K562 (cell line): ENCODE data around the gene HES3. TPM values are rescaled to one million over a fixed set of nuclear protein-coding genes. Genes with fewer than 3 reads are reported as not detected.

Experiments used
- ARID2 ChIP-seq: fragments of 450-650 bp; IDR thresholded peaks from 2 replicates; pipeline ENCODE4 v1.6.1; 2017; ENCODE audit warnings: antibody characterized with exemption, mild to moderate bottlenecking
- CHD7 ChIP-seq: fragments of 200-600 bp; sonication (generic); IDR thresholded peaks from one replicate; pipeline ENCODE4 v1.6.1; 2012; ENCODE audit warnings: mild to moderate bottlenecking, low read depth, low read length, inconsistent platforms
- DIDO1 ChIP-seq: fragments of 450-650 bp; IDR thresholded peaks from 2 replicates; pipeline ENCODE4 v1.6.1; 2016; ENCODE audit warnings: low read depth, missing biosample characterization, missing genetic modification characterization
- DPF2 ChIP-seq: fragments of 450-650 bp; IDR thresholded peaks from 2 replicates; pipeline ENCODE4 v1.6.1; 2016
- JUN ChIP-seq, 2 experiments: sonication (generic) in 1 of 2; formaldehyde crosslinking in 1 of 2; IDR thresholded peaks; 2 replicates each; pipeline versions ENCODE4 v1.6.1 to v1.8.0; 2012 to 2022; ENCODE audit warnings: borderline replicate concordance in 2 of 2, mild to moderate bottlenecking in 2 of 2, improper control_type of control experiment in 1 of 2, low read depth in 1 of 2, low read length in 1 of 2, missing genetic modification reagents in 1 of 2
- NKRF ChIP-seq: fragments of 450-650 bp; IDR thresholded peaks from 2 replicates; pipeline ENCODE4 v1.6.1; 2016; ENCODE audit warnings: borderline replicate concordance
- ZNF3 ChIP-seq: fragments of 250-450 bp; sonication (Bioruptor Pico); IDR thresholded peaks from 2 replicates; pipeline ENCODE4 v1.5.0; 2021; ENCODE audit warnings: mild to moderate bottlenecking, moderate library complexity
- polyA plus RNA-seq, 8 experiments: library from polyadenylated mRNA; depleted of rRNA in 4 of 8; stranded (reverse) in 5 of 8; unstranded in 3 of 8; fragments of >200 nt; fragmentation: Nextera tagmentation in 2 of 8; fragmentation: Illumina TruSeq in 1 of 8; extraction: Ambion mirVana in 2 of 8; extraction: Trizol in 1 of 8; gene quantifications; 2 replicates each; pipeline versions ENCODE4 v1.2.1 to v1.2.3, GENCODE V29; 2011 to 2014; ENCODE audit warnings: inconsistent platforms in 1 of 8, missing spikeins in 1 of 8
- total RNA-seq, 7 experiments: library from RNA; depleted of rRNA in 6 of 7; stranded (reverse); fragments of >200 nt in 6 of 7; fragmentation: Illumina TruSeq in 2 of 7; extraction: Trizol in 2 of 7; gene quantifications; 2 replicates each; pipeline versions ENCODE4 v1.2.1 to v1.2.3, GENCODE V29; 2011 to 2021; ENCODE audit warnings: low replicate concordance in 1 of 7
- TF ChIP-seq, protein P1 (sequence below): fragments of 250-450 bp; sonication (Bioruptor Pico); IDR thresholded peaks from 2 replicates; pipeline ENCODE4 v1.5.0; 2021; ENCODE audit warnings: mild to moderate bottlenecking, borderline replicate concordance

The HES3 gene
- total and polyA plus RNA-seq, 9 of the 15 experiments (the other 6 are each of a cell fraction or from before 2014, with no cell fraction given): not detected

- TF ChIP-seq CHD7 (no peak), DIDO1 (tag) (no peak), ZNF3 (CRISPR knock-in tag) (no peak), DPF2 (no peak), ARID2 (no peak), NKRF (no peak), JUN (IDR thresholded peaks at IDR 0.05; ENCODE audit: borderline replicate concordance, low read depth, low read length) (no peak), JUN (CRISPR knock-in tag; IDR thresholded peaks at IDR 0.05; ENCODE audit: borderline replicate concordance) (peak; percentile 5; the same call in 1 of the 2 replicates)
- TF ChIP-seq, protein P1, sequence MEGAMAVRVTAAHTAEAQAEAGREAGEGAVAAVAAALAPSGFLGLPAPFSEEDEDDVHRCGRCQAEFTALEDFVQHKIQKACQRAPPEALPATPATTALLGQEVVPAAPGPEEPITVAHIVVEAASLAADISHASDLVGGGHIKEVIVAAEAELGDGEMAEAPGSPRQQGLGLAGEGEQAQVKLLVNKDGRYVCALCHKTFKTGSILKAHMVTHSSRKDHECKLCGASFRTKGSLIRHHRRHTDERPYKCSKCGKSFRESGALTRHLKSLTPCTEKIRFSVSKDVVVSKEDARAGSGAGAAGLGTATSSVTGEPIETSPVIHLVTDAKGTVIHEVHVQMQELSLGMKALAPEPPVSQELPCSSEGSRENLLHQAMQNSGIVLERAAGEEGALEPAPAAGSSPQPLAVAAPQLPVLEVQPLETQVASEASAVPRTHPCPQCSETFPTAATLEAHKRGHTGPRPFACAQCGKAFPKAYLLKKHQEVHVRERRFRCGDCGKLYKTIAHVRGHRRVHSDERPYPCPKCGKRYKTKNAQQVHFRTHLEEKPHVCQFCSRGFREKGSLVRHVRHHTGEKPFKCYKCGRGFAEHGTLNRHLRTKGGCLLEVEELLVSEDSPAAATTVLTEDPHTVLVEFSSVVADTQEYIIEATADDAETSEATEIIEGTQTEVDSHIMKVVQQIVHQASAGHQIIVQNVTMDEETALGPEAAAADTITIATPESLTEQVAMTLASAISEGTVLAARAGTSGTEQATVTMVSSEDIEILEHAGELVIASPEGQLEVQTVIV (CRISPR knock-in tag): no peak
These were observed 8.7 kb upstream of the HES3 start (continued) for GRCh38 chr1:6235296-6235677.
